ENCODE measurements around the gene FOXC1.

Gene FOXC1

GRCh38 chr6:1603708-1604107, 6.0 kb upstream of the FOXC1 start:
- peak; percentile 47 for DNase-seq (ENCODE audit: low read depth)
- TF ChIP-seq CTCF (IDR thresholded peaks at IDR 0.05; ENCODE audit: control insufficient read depth, extremely low read depth, insufficient read depth), result no peak
- peak overlapping the region; percentile 5; the same call in 1 of the 2 replicates for H3K4me3 ChIP-seq (ENCODE audit: low read depth, low read length)

GRCh38 chr6:1604158-1605003, 5.3 kb upstream of the FOXC1 start:
- no peak for DNase-seq (ENCODE audit: low read depth)
- TF ChIP-seq CTCF (IDR thresholded peaks at IDR 0.05; ENCODE audit: control insufficient read depth, extremely low read depth, insufficient read depth), result peak; percentile 88
- peak overlapping the region; percentile 5; the same call in 1 of the 2 replicates for H3K4me3 ChIP-seq (ENCODE audit: low read depth, low read length)

GRCh38 chr6:1605004-1605892, 4.5 kb upstream of the FOXC1 start:
- no peak for TF ChIP-seq CTCF (IDR thresholded peaks at IDR 0.05; ENCODE audit: control insufficient read depth, extremely low read depth, insufficient read depth)
- no peak for DNase-seq (ENCODE audit: low read depth)
- H3K4me3 ChIP-seq (ENCODE audit: low read depth, low read length), result no peak overlapping the region

GRCh38 chr6:1605893-1606779, 3.6 kb upstream of the FOXC1 start:
- no peak overlapping the region for H3K4me3 ChIP-seq (ENCODE audit: low read depth, low read length)

GRCh38 chr6:1606780-1607515, 2.8 kb upstream of the FOXC1 start:
- H3K4me3 ChIP-seq (ENCODE audit: low read depth, low read length), result no peak overlapping the region
- no peak for DNase-seq (ENCODE audit: low read depth)

More at GRCh38 chr6:1605893-1606779, 3.6 kb upstream of the FOXC1 start:
- TF ChIP-seq CTCF (IDR thresholded peaks at IDR 0.05; ENCODE audit: control insufficient read depth, extremely low read depth, insufficient read depth), result no peak
- no peak for DNase-seq (ENCODE audit: low read depth)

More at GRCh38 chr6:1606780-1607515, 2.8 kb upstream of the FOXC1 start:
- no peak for TF ChIP-seq CTCF (IDR thresholded peaks at IDR 0.05; ENCODE audit: control insufficient read depth, extremely low read depth, insufficient read depth)

Data from LNCaP clone FGC (cell line).